GM12878 (cell line): Measurements from ENCODE around the gene MSLN. TPM values are rescaled to one million over a fixed set of nuclear protein-coding genes. Genes with fewer than 3 reads are reported as not detected.

Experiments used
- ATAC-seq: fragments of 200-7000 bp; cut with Tn5 transposase; 3 replicates; pipeline ENCODE4 v1.9.1; 2020; ENCODE audit warnings: mild to moderate bottlenecking, moderate library complexity
- BruUV-seq: library from RNA; stranded (reverse); fragments of 400-500 nt; replicated peaks from 2 replicates; lab custom pipeline; 2021; lab: Mats Ljungman, UMichigan
- CTCF ChIA-PET: fragments of 300-600 bp; sonication (Branson Sonifier 250); formaldehyde crosslinking; extraction: SDS; loops from one replicate; lab custom pipeline; 2021; ENCODE audit warnings: inconsistent platforms; lab: Yijun Ruan, JAX
- POLR2A ChIA-PET: fragments of 350-600 bp; formaldehyde crosslinking; extraction: SDS; loops from one replicate; lab custom pipeline; 2021; ENCODE audit warnings: inconsistent platforms; lab: Charles Lee
- RAD21 ChIA-PET: fragments of 300-600 bp; sonication (Branson Sonifier 250); formaldehyde crosslinking; loops from one replicate; lab custom pipeline; 2023; ENCODE audit warnings: antibody characterized with exemption; ENCODE audit not compliant: unreplicated experiment; lab: Charles Lee
- SMC1A ChIA-PET: fragments of 300-600 bp; sonication (Branson Sonifier 250); formaldehyde crosslinking; loops from one replicate; lab custom pipeline; 2023; ENCODE audit not compliant: unreplicated experiment, uncharacterized antibody; lab: Charles Lee
- DNase-seq: peaks from one replicate; pipeline ENCODE4 v3.0.0-alpha.2; 2011; ENCODE audit warnings: low read depth, low spot score
- FAIRE-seq: peaks from 3 replicates; lab custom pipeline; 2011; peaks lifted over from hg19 to GRCh38; lab: Jason Lieb, UNC
- H2AFZ ChIP-seq: 2 replicates; pipeline ENCODE4 v1.6.0; 2011; ENCODE audit warnings: low read depth, low read length, control low read depth; ENCODE audit not compliant: control insufficient read depth
- H3K27ac ChIP-seq: 2 replicates; pipeline ENCODE4 v1.5.1; 2011; ENCODE audit warnings: control low read depth; ENCODE audit not compliant: control insufficient read depth, insufficient read depth
- H3K27me3 ChIP-seq, 2 experiments: replicated peaks in 1 of 2; 2 replicates each; pipeline versions ENCODE4 v1.6.0 to v1.6.1; 2011; ENCODE audit warnings: low read length in 1 of 2; ENCODE audit not compliant: control insufficient read depth in 2 of 2, insufficient read depth in 2 of 2
- H3K36me3 ChIP-seq, 2 experiments: 2 replicates each; pipeline ENCODE4 v1.5.1; 2011; ENCODE audit warnings: low read length in 1 of 2; ENCODE audit not compliant: control insufficient read depth in 2 of 2, insufficient read depth in 2 of 2
- H3K4me1 ChIP-seq: 2 replicates; pipeline ENCODE4 v1.6.1; 2011; ENCODE audit warnings: mild to moderate bottlenecking, low read length, moderate library complexity, mixed read lengths; ENCODE audit not compliant: control insufficient read depth, insufficient read depth
- H3K4me2 ChIP-seq: 2 replicates; pipeline ENCODE4 v1.6.0; 2011; ENCODE audit warnings: control low read depth; ENCODE audit not compliant: control insufficient read depth, insufficient read depth
- H3K4me3 ChIP-seq: fragments of 200-600 bp; sonication (generic); 2 replicates; pipeline ENCODE4 v1.5.1; 2016
- H3K79me2 ChIP-seq: 2 replicates; pipeline ENCODE4 v1.6.0; 2011; ENCODE audit warnings: low read length; ENCODE audit not compliant: control insufficient read depth, insufficient read depth
- H3K9ac ChIP-seq: 2 replicates; pipeline ENCODE4 v1.8.0; 2011; ENCODE audit warnings: low read length, control low read depth, mixed read lengths; ENCODE audit not compliant: control insufficient read depth, insufficient read depth
- H3K9me3 ChIP-seq: replicated peaks from 3 replicates; pipeline ENCODE4 v1.5.1; 2011; ENCODE audit warnings: mild to moderate bottlenecking, low read length; ENCODE audit not compliant: control insufficient read depth, insufficient read depth
- H4K20me1 ChIP-seq: 2 replicates; pipeline ENCODE4 v1.6.0; 2011; ENCODE audit not compliant: control insufficient read depth, insufficient read depth
- ASH2L ChIP-seq: fragments of 300-600, 200-600 bp; sonication (generic); IDR thresholded peaks from 2 replicates; pipeline ENCODE4 v1.6.1; 2017; ENCODE audit warnings: low read depth, mild to moderate bottlenecking, borderline replicate concordance
- BCL11A ChIP-seq: IDR thresholded peaks from 2 replicates; pipeline ENCODE4 v1.6.1; 2011; ENCODE audit warnings: low read depth, low read length
- BHLHE40 ChIP-seq, 2 experiments: fragments of 450-650 bp in 1 of 2; IDR thresholded peaks; 2 replicates each; pipeline ENCODE4 v1.6.1; 2011 to 2017; ENCODE audit warnings: low read depth in 2 of 2, borderline replicate concordance in 1 of 2, improper control_type of control experiment in 1 of 2, low read length in 1 of 2, mild to moderate bottlenecking in 1 of 2
- CBX5 ChIP-seq: sonication (generic); IDR thresholded peaks from 2 replicates; pipeline ENCODE4 v1.6.1; 2016; ENCODE audit warnings: low read depth, moderate library complexity, mild to moderate bottlenecking, inconsistent platforms
- CEBPB ChIP-seq, 2 experiments: fragments of 150-350 bp in 1 of 2; IDR thresholded peaks; 2 replicates each; pipeline ENCODE4 v1.6.1; 2012 to 2014; ENCODE audit warnings: low read depth in 2 of 2, low read length in 2 of 2, borderline replicate concordance in 1 of 2, inconsistent platforms in 1 of 2
- HDGF ChIP-seq: fragments of 450-650 bp; IDR thresholded peaks from 2 replicates; pipeline ENCODE4 v1.6.1; 2016; ENCODE audit warnings: antibody characterized with exemption
- HSF1 ChIP-seq: fragments of 150-350 bp; IDR thresholded peaks from 2 replicates; pipeline ENCODE4 v1.6.1; 2014; ENCODE audit warnings: mild to moderate bottlenecking, low read depth, low read length
- PBX3 ChIP-seq: IDR thresholded peaks from 2 replicates; pipeline ENCODE4 v1.6.1; 2011; ENCODE audit warnings: mild to moderate bottlenecking, low read depth, low read length, moderate library complexity; ENCODE audit not compliant: insufficient replicate concordance
- POLR2A ChIP-seq: IDR thresholded peaks from 2 replicates; pipeline ENCODE4 v1.6.1; 2011; ENCODE audit warnings: low read depth, mild to moderate bottlenecking, low read length
- RUNX3 ChIP-seq: IDR thresholded peaks from 2 replicates; pipeline ENCODE4 v1.6.1; 2012; ENCODE audit warnings: low read length, inconsistent platforms
- SMAD1 ChIP-seq: fragments of 450-650 bp; IDR thresholded peaks from 2 replicates; pipeline ENCODE4 v1.6.1; 2018; ENCODE audit warnings: mild to moderate bottlenecking, low read depth; ENCODE audit not compliant: partially characterized antibody
- TBL1XR1 ChIP-seq: IDR thresholded peaks from 2 replicates; pipeline ENCODE4 v1.6.1; 2012; ENCODE audit warnings: low read depth, low read length, improper control_type of control experiment
- ZBTB33 ChIP-seq: fragments of 450-650 bp; IDR thresholded peaks from 2 replicates; pipeline ENCODE4 v1.6.1; 2017; ENCODE audit warnings: mild to moderate bottlenecking
- ZNF622 ChIP-seq: fragments of 450-650 bp; IDR thresholded peaks from 2 replicates; pipeline ENCODE4 v1.6.1; 2017; ENCODE audit warnings: mild to moderate bottlenecking, inconsistent platforms
- WGBS: methylation state at CpG from one replicate; pipeline ENCODE4 v1.1.6; 2016; ENCODE audit warnings: low lambda C conversion rate; ENCODE audit not compliant: insufficient replicate concordance, insufficient coverage; ENCODE audit errors: missing lambda C conversion rate; 5-methylcytosine and 5-hydroxymethylcytosine counted together
- in situ Hi-C: fragments of 300-500 bp; cut with MboI; formaldehyde crosslinking; loops from 9 replicates; pipeline ENCODE4 v1.14.3; 2018; ENCODE audit warnings: mixed read lengths
- intact Hi-C: fragments of 100-400 bp; cut with micrococcal nuclease; formaldehyde crosslinking; loops from one replicate; pipeline ENCODE4 v1.14.2; 2022; ENCODE audit not compliant: unreplicated experiment
- polyA plus RNA-seq, 11 experiments: library from polyadenylated mRNA; depleted of rRNA in 4 of 11; unstranded in 6 of 11; stranded (reverse) in 5 of 11; fragments of >200 nt; fragmentation: Nextera tagmentation in 4 of 11; fragmentation: Illumina TruSeq in 1 of 11; extraction: Ambion mirVana in 4 of 11; extraction: Trizol in 1 of 11; gene quantifications; 1 replicate in 1 of 11; 2 replicates in 10 of 11; pipeline versions ENCODE4 v1.2.1 to v1.2.3, GENCODE V29; 2011 to 2016; ENCODE audit warnings: inconsistent platforms in 2 of 11, missing spikeins in 2 of 11, low read depth in 1 of 11
- total RNA-seq, 4 experiments: library from RNA; depleted of rRNA in 3 of 4; stranded (reverse); fragments of >200 nt in 3 of 4; fragmentation: Illumina TruSeq in 1 of 4; extraction: Trizol in 1 of 4; gene quantifications; 2 replicates each; pipeline versions ENCODE4 v1.2.1 to v1.2.3, GENCODE V29; 2013 to 2021

MSLN gene
- total and polyA plus RNA-seq, 10 of the 15 experiments (the other 5 are each of a cell fraction or from before 2014, with no cell fraction given) = 0.08 TPM; not detected in 9

GRCh38 chr16:780296-780695 lies 19.8 kb downstream of the MSLN start:
- Histone ChIP-seq H3K4me3 (no peak overlapping the region), H3K4me2 (no peak overlapping the region), H3K27ac (no peak overlapping the region), H4K20me1 (no peaks in the 10 kb centered on the region), H3K79me2 (no peaks in the 10 kb centered on the region), H3K4me1 (no peaks in the 10 kb centered on the region), H3K9ac (no peak overlapping the region), H3K36me3 (peaks cover 0 to 1% of the 10 kb centered on the region in 2 experiments; a peak in 2 of 4 replicates), H3K9me3 (no peaks in the 10 kb centered on the region), H2AFZ (no peak overlapping the region), H3K27me3 (no peaks in the 10 kb centered on the region)
- no TSS peak for BruUV-seq
- ATAC-seq = no peak
- TF ChIP-seq ZNF622 (no peak), CBX5 (no peak), PBX3 (no peak), SMAD1 (no peak)
- CTCF ChIA-PET = interaction anchor here (1.1 kb wide), 1 partner anchor 68 kb away, joined by 4 read pairs; no protein-coding TSS in a partner anchor
- RAD21 ChIA-PET = no interaction called here
- FAIRE-seq = no peak
- in situ Hi-C loops (no loop called here), intact Hi-C loops (no loop called here)
- no peak for DNase-seq
- SMC1A ChIA-PET = no interaction called here
- POLR2A ChIA-PET = no interaction called here
- 57% methylated on average over 16 of the region's 16 CpGs for WGBS

GRCh38 chr16:781346-782010 lies 20.9 kb downstream of the MSLN start:
- no peak for FAIRE-seq
- WGBS = 19% methylated on average over 19 of the region's 19 CpGs
- ChIA-PET SMC1A (no interaction called here), POLR2A (no interaction called here), CTCF (no interaction called here), RAD21 (no interaction called here)
- Histone ChIP-seq H3K27ac (no peak overlapping the region), H2AFZ (no peak overlapping the region), H3K9ac (no peak overlapping the region), H3K36me3 (peaks cover 0 to 5% of the 10 kb centered on the region in 2 experiments; a peak in 2 of 4 replicates), H3K4me2 (no peak overlapping the region), H4K20me1 (no peaks in the 10 kb centered on the region), H3K4me1 (no peaks in the 10 kb centered on the region), H3K9me3 (no peaks in the 10 kb centered on the region), H3K79me2 (no peaks in the 10 kb centered on the region; the same call in none of the 2 replicates), H3K27me3 (no peaks in the 10 kb centered on the region), H3K4me3 (no peak overlapping the region)
- no peak for DNase-seq
- BruUV-seq = no TSS peak
- ATAC-seq = no peak
- in situ Hi-C loops (no loop called here), intact Hi-C loops (no loop called here)
- TF ChIP-seq BHLHE40 (IDR thresholded peaks at IDR 0.05; ENCODE audit: borderline replicate concordance in 1 of 2, low read depth in 2 of 2, low read length in 1 of 2) (no peak), ASH2L (no peak), TBL1XR1 (no peak), RUNX3 (no peak), HSF1 (no peak), ZBTB33 (no peak), BCL11A (no peak), POLR2A (no peak), CEBPB (IDR thresholded peaks at IDR 0.05; ENCODE audit: borderline replicate concordance in 1 of 2, low read depth in 2 of 2, low read length in 2 of 2) (no peak), HDGF (no peak)
